ENCODE results near the gene P4HA2.

P4HA2 gene

GRCh38 chr5:132227485-132228240 lies at the start of gene P4HA2:
Gene P4HA2 (minus strand): TSS chr5:132227853. CDS start chr5:132218626, 9,227 bp downstream.
- peak; percentile 35 for DNase-seq

GRCh38 chr5:132277256-132277655 lies 49.6 kb upstream of the P4HA2 start:
- DNase-seq: no peak

GRCh38 chr5:132275367-132276220 lies 47.9 kb upstream of the P4HA2 start:
- no peak for DNase-seq

DNA sequence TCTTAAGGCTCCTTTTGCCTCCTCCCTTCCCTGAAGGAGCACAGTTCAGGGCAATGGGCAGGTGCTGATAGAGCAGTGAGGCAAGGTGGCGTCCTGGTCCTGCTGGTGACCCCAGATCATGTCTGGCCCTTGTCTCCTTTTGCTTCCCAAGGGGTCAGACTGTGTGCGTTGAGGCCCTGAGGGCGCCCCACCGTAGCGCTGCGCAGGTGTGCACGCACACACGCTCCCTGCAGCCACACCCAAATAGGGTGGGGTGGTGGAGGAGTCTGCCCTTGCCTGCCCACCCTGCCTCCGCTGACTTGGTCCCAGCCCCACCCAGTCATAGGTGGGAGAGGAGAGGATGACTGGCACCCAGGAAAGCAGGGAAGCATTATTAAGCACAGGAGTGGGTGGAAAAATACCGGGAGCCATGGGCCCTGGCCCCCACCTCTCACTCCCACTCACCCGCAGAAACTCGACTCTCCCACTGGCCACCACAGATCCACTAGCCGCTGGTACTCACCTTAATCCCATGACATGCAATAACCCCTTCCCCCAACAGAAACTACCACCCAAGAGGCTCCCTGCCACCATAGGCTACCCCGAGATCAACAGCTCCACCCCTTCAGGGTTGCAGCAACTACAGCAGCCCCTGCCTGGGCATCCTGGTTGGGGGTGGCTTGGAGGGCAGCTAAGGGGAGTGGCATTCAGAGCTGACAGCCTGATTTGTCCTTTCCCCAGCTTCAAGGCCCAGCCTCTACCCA lies 46.6 kb upstream of the P4HA2 start:
- no peak for DNase-seq

GRCh38 chr5:132273631-132274030 lies 46.0 kb upstream of the P4HA2 start:
- no peak for DNase-seq

- peak; percentile 11 for DNase-seq
These were observed 44.9 kb upstream of the P4HA2 start for GRCh38 chr5:132272311-132273210.

GRCh38 chr5:132271251-132272246 lies 43.9 kb upstream of the P4HA2 start:
- no peak for DNase-seq

DNA sequence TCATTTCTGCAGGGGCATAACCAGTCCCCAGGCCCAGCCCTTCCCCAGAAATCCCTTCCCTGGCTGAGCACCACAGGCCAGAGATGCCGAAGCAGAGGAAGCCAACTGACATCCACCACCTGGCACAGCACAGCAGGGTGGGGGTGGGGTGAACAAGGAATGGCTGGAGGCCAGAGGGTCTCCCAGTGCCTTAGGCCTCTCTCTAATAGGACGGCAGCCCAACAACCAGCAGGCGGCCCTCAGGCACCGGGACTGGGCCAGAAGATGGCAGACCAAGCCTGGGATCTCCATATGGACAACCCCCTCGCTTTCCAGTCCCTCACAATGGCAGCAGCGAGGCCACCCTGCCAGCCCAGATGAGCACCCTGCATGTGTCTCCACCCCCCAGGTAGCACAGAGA lies 43.1 kb upstream of the P4HA2 start:
- DNase-seq: no peak

DNA sequence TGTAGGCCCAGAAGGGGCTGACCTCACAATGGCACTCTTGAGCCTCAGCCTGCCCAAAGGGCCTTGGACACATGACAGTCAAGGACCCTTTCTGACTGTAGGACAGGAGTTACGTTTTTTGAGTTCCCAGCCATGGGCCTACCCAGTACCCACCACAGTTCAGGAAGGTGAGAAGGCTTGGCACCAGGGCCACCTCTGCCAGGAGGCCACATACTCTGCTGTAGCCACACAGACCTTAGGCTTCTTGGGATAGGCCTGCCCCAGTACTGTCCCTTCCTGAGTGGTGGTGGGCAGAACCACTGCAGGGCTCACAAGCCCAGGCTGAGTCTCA lies 42.6 kb upstream of the P4HA2 start:
- no peak for DNase-seq

DNA sequence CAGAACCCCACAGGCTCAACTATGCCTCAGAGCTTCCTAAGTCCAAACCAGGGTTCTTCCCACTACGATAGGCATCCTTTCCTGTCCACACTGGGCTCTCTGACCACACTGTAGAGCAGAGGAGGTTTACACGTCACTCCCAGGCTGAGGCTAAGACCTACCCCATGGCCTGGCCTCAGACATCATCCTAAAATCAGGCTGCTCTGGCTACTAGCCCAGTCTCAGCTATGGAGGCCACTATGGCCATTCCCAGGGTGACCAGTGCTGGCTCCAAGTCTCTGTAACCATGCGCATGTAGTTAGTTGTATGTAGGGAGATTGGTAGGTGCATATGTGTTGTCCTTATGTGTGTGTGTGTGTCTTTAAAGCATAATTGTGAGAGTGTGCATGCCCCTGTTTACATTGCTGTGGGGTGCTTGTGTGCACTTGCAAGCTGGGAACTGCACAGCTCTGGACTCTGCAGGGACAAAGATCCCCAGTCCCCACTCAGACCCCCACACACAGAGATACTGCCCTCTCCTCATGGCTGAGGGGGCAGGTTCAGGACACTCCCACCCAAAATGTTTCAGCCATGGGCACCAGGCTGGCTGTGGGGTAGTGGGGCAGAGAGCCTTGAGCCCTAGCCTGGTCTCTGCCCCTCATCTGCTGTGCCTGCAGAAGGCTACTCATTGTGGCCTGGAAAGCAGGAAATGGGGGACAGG lies 42.1 kb upstream of the P4HA2 start:
- no peak for DNase-seq

- DNase-seq: no peak
These were observed 41.3 kb upstream of the P4HA2 start for GRCh38 chr5:132268769-132269551.

GRCh38 chr5:132267931-132268768 lies 40.5 kb upstream of the P4HA2 start:
- no peak for DNase-seq

DNA sequence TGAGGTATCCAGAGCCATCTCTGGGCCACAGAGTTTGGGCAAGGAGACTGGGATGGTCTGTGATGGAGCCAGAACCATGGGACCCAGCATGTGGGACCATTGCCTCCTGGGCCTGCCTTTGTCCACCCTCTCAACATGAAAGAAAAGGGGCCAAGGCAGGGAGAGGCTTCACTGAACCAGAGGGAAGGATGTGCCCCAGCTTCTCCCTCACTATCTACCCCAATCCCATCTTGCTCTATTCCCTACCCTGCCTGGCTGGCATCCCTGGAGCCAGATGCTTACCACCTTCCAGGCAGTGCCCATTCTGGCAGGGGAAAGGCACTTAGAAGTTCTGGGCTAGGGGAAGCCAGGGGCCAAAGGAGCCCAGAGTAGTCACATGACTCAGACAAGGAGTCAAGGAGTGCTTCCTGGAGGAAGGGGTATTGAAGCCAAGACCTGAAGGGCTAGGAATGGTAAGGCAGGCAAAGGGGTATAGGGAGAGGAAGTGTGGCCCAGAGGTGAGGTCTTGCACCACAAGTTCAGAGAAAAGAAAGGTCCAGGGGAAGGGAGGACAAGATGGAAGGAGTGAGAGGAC lies 39.6 kb upstream of the P4HA2 start:
- no peak for DNase-seq

- DNase-seq: no peak
These were observed 39.1 kb upstream of the P4HA2 start for GRCh38 chr5:132266836-132267160.

- DNase-seq: no peak
These were observed 38.6 kb upstream of the P4HA2 start for GRCh38 chr5:132266031-132266835.

DNA sequence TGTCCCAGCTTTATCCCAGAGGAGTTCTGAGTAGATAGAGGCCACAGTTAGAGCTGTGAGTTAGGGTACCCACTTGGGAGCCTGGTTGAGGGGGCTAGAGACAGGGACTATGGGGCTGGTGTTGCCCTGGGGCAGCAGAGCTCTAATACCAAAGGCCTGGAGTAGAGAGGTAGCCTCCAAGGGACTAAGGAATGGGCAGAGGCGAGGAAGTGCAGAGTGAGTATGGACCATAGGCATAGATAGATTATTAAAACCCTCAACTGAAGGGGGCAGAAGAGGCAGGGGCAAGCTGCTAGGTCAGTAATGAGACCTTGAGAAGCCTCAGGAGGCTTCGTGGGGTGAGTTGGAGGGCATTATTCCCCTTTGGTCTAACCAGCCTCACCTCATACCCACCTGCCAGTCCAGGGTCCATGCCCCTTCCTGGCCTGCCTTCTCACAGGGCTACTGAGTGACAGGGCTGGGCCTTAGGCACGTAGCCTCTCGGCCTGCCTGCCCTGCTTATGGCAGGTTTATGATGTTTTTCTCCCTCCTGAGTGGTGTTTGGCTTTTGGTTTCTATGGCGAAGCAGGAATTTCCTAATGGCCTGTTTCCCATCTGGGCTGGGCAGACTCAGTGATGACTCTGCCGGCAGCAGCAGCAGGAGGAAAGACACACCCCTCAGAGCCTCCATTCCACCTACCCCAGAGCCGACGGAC lies 37.8 kb upstream of the P4HA2 start:
- DNase-seq: peak; percentile 79
